ENCODE results near the gene HOXC6. TPM values are rescaled to one million over a fixed set of nuclear protein-coding genes. Genes with fewer than 3 reads are reported as not detected.

Gene HOXC6
- total and polyA plus RNA-seq, 2 experiments from 2014 or later = not detected

DNA sequence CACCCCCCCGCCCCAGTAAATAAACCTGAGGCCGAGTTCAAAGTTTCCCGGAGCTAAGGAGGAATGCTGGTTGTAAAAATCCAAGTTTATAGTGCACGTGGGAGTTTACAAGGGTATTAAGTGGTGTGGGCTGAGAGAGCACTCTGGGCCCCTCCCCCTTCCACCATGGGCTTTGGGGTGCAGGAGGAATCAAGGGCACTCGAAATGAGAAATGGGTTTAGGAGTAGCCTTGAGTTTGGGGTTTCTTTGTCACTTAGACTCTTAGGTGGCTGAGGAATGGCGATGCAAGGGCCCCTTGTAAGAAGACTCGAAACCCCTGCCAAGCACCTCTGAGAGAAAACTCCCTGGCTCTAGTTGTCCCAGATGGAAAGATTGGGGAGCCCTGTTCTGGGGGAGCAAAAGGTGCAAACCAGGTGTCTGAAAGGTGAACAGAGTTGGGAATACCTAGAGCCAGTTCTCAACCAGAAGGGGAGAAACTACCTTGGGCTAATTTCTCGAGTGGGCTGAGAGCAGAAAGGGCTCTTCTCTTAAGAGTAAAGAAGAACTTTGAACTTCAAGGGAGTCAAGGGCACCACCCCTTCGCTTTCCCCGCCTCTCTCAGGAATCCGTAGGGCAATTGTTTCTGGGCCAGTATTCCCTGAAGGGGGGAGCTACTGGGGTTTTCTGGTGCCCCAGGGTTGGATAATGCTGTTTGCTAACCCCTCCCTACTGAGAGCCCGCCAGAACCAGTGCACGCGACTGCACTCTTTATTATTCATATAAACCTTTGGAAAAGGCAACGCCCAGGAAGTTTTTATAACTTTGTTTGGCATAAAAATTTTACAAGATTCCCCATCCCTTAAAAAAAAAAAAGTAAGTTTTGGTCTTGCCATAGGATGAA is 49.5 kb upstream of the HOXC6 start (continued):
- TF ChIP-seq, protein P1, sequence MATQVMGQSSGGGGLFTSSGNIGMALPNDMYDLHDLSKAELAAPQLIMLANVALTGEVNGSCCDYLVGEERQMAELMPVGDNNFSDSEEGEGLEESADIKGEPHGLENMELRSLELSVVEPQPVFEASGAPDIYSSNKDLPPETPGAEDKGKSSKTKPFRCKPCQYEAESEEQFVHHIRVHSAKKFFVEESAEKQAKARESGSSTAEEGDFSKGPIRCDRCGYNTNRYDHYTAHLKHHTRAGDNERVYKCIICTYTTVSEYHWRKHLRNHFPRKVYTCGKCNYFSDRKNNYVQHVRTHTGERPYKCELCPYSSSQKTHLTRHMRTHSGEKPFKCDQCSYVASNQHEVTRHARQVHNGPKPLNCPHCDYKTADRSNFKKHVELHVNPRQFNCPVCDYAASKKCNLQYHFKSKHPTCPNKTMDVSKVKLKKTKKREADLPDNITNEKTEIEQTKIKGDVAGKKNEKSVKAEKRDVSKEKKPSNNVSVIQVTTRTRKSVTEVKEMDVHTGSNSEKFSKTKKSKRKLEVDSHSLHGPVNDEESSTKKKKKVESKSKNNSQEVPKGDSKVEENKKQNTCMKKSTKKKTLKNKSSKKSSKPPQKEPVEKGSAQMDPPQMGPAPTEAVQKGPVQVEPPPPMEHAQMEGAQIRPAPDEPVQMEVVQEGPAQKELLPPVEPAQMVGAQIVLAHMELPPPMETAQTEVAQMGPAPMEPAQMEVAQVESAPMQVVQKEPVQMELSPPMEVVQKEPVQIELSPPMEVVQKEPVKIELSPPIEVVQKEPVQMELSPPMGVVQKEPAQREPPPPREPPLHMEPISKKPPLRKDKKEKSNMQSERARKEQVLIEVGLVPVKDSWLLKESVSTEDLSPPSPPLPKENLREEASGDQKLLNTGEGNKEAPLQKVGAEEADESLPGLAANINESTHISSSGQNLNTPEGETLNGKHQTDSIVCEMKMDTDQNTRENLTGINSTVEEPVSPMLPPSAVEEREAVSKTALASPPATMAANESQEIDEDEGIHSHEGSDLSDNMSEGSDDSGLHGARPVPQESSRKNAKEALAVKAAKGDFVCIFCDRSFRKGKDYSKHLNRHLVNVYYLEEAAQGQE (IDR thresholded peaks at IDR 0.05; ENCODE audit: unreplicated experiment) = no peak
- TF ChIP-seq NANOG (IDR thresholded peaks at IDR 0.05; ENCODE audit: borderline replicate concordance) = no peak

DNA sequence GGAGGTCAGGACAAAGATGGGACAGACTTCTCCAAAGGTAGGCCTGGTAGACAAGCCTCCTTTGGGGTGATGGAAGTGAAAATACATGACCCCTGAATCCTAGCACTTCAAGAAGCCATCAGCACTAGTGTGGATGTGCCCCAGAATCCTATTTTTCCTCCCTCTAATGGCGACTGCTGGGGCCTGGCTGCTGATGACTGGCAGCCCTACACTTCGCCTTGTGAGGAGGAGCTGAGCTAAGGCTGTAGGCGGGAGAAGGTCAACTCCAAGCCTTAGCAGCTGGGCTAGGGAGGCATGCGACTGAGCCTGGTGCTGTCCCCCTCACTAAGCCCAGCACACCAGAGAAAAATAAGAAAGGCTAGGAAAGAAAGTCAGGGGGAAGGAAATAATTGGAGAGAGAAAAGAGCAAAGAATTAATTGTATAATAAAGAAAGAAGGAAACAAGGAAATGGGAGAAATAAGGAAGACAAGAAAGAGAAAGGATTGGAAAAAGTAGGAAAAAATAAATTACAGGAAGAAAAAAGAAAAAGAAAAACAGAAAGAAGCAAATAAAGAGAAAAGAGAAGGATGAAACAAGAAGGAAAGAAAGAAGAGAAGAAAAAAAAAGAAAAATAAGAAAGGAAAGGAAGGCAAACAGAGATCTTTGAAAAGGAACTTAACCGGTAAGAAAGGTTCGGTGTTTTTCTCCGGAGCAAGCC is 48.0 kb upstream of the HOXC6 start:
- peaks cover 98% of the 10 kb centered on the region for H3K27me3 ChIP-seq (ENCODE audit: insufficient read depth)
- H2AFZ ChIP-seq = no peak overlapping the region
- no peaks in the 10 kb centered on the region for H3K79me2 ChIP-seq (replicated peaks; ENCODE audit: insufficient read depth)
- no peak overlapping the region for H3K4me3 ChIP-seq
- peaks cover 44% of the 10 kb centered on the region for H3F3A ChIP-seq (replicated peaks; ENCODE audit: low read depth)
- Mint-ChIP-seq H3K4me1 (peaks cover 28% of the 10 kb centered on the region), H3K36me3 (ENCODE audit: low read depth) (no peaks in the 10 kb centered on the region; the same call in 2 of the 3 replicates), H3K4me3 (no peak overlapping the region), H3K9me3 (no peaks in the 10 kb centered on the region; the same call in 1 of the 3 replicates), H3K27ac (no peak overlapping the region), H3K27me3 (ENCODE audit: insufficient read depth, low read depth, poor library complexity) (peaks cover 100% of the 10 kb centered on the region)
- no peak for DNase-seq (ENCODE audit: low spot score)
- no peaks in the 10 kb centered on the region for H3K9me2 ChIP-seq (ENCODE audit: insufficient read depth)
- no peaks in the 10 kb centered on the region for H3K36me3 ChIP-seq (ENCODE audit: insufficient read depth)
- H3K27ac ChIP-seq (ENCODE audit: low read depth) = no peak overlapping the region
- peaks cover 31% of the 10 kb centered on the region for H4K20me1 ChIP-seq (replicated peaks; ENCODE audit: insufficient read depth)
- peaks cover 55% of the 10 kb centered on the region for H3K4me1 ChIP-seq (ENCODE audit: insufficient read depth)
- H3K4me2 ChIP-seq = no peak overlapping the region
- ATAC-seq = no peak
- TF ChIP-seq CREB1 (CRISPR knock-in tag; IDR thresholded peaks at IDR 0.05; ENCODE audit: low read depth) (no peak), EZH2 (IDR thresholded peaks at IDR 0.05; ENCODE audit: low read depth, unreplicated experiment) (peak; percentile 95)

- H2AFZ ChIP-seq = no peak overlapping the region
- ATAC-seq = no peak
- H4K20me1 ChIP-seq (replicated peaks; ENCODE audit: insufficient read depth) = peaks cover 31% of the 10 kb centered on the region
- no peaks in the 10 kb centered on the region for H3K36me3 ChIP-seq (ENCODE audit: insufficient read depth)
- no peak for DNase-seq (ENCODE audit: low spot score)
- no peaks in the 10 kb centered on the region for H3K79me2 ChIP-seq (replicated peaks; ENCODE audit: insufficient read depth)
- H3K27me3 ChIP-seq (ENCODE audit: insufficient read depth) = peaks cover 98% of the 10 kb centered on the region
- peaks cover 46% of the 10 kb centered on the region for H3F3A ChIP-seq (replicated peaks; ENCODE audit: low read depth)
- peaks cover 100% of the 10 kb centered on the region for H3K27me3 Mint-ChIP-seq (ENCODE audit: insufficient read depth, low read depth, poor library complexity)
- no peak overlapping the region for H3K27ac Mint-ChIP-seq
- H3K4me1 Mint-ChIP-seq = peaks cover 26% of the 10 kb centered on the region
- H3K4me2 ChIP-seq = no peak overlapping the region
- H3K4me3 ChIP-seq = no peak overlapping the region
- no peaks in the 10 kb centered on the region; the same call in 1 of the 3 replicates for H3K9me3 Mint-ChIP-seq
- no peaks in the 10 kb centered on the region for H3K9me2 ChIP-seq (ENCODE audit: insufficient read depth)
- no peak overlapping the region for H3K4me3 Mint-ChIP-seq
- H3K27ac ChIP-seq (ENCODE audit: low read depth) = no peak overlapping the region
- H3K36me3 Mint-ChIP-seq (ENCODE audit: low read depth) = no peaks in the 10 kb centered on the region; the same call in 2 of the 3 replicates
- peaks cover 60% of the 10 kb centered on the region for H3K4me1 ChIP-seq (ENCODE audit: insufficient read depth)
- TF ChIP-seq NANOG (IDR thresholded peaks at IDR 0.05; ENCODE audit: borderline replicate concordance) (no peak), JUNB (IDR thresholded peaks at IDR 0.05; ENCODE audit: unreplicated experiment) (no peak), POLR2AphosphoS5 (IDR thresholded peaks at IDR 0.05; ENCODE audit: low read depth) (no peak), ZNF331 (CRISPR knock-in tag; IDR thresholded peaks at IDR 0.05; ENCODE audit: low read depth) (no peak), EZH2 (IDR thresholded peaks at IDR 0.05; ENCODE audit: low read depth, unreplicated experiment) (peak; percentile 47), STAT1 (IDR thresholded peaks at IDR 0.05; ENCODE audit: unreplicated experiment) (no peak), EZH2phosphoT487 (IDR thresholded peaks at IDR 0.05; ENCODE audit: unreplicated experiment) (peak; percentile 58)
- TF ChIP-seq, protein P2, sequence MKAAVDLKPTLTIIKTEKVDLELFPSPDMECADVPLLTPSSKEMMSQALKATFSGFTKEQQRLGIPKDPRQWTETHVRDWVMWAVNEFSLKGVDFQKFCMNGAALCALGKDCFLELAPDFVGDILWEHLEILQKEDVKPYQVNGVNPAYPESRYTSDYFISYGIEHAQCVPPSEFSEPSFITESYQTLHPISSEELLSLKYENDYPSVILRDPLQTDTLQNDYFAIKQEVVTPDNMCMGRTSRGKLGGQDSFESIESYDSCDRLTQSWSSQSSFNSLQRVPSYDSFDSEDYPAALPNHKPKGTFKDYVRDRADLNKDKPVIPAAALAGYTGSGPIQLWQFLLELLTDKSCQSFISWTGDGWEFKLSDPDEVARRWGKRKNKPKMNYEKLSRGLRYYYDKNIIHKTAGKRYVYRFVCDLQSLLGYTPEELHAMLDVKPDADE (IDR thresholded peaks at IDR 0.05) = no peak
- TF ChIP-seq, protein P3, sequence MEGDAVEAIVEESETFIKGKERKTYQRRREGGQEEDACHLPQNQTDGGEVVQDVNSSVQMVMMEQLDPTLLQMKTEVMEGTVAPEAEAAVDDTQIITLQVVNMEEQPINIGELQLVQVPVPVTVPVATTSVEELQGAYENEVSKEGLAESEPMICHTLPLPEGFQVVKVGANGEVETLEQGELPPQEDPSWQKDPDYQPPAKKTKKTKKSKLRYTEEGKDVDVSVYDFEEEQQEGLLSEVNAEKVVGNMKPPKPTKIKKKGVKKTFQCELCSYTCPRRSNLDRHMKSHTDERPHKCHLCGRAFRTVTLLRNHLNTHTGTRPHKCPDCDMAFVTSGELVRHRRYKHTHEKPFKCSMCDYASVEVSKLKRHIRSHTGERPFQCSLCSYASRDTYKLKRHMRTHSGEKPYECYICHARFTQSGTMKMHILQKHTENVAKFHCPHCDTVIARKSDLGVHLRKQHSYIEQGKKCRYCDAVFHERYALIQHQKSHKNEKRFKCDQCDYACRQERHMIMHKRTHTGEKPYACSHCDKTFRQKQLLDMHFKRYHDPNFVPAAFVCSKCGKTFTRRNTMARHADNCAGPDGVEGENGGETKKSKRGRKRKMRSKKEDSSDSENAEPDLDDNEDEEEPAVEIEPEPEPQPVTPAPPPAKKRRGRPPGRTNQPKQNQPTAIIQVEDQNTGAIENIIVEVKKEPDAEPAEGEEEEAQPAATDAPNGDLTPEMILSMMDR (conservative IDR thresholded peaks at IDR 0.05; ENCODE audit: low read depth in 2 of 2) = no peak
Measured at GRCh38 chr12:53980802-53981496, 47.3 kb upstream of the HOXC6 start.

Data from GM23338 (cell line).